ENCODE results near the gene SGMS1. TPM values are rescaled to one million over a fixed set of nuclear protein-coding genes. Genes with fewer than 3 reads are reported as not detected.
"Not testable (repeated sequence)": the region's sequence is repeated elsewhere in the genome, so short reads cannot be mapped to it uniquely, and the experiment has no call there.

Gene SGMS1
- total RNA-seq, 4 donors from 2014 or later: 139 to 198 (median 173) TPM

- H3K9me3 ChIP-seq: no peaks in the 10 kb centered on the region
- H3K27ac ChIP-seq: no peak overlapping the region
- no peaks in the 10 kb centered on the region for H3K27me3 ChIP-seq
- 91% methylated on average over 2 of the region's 2 CpGs for WGBS
- H3K4me1 ChIP-seq: peaks cover 30% of the 10 kb centered on the region
- no peak for DNase-seq (ENCODE audit: low spot score in 2 of 2)
- H3K4me3 ChIP-seq: no peak overlapping the region
- H3K36me3 ChIP-seq: peaks cover 4% of the 10 kb centered on the region
- TF ChIP-seq POLR2AphosphoS5 (IDR thresholded peaks at IDR 0.05) (no peak), POLR2A (IDR thresholded peaks at IDR 0.05) (no peak), EP300 (IDR thresholded peaks at IDR 0.05) (no peak)
- TF ChIP-seq, protein P1, sequence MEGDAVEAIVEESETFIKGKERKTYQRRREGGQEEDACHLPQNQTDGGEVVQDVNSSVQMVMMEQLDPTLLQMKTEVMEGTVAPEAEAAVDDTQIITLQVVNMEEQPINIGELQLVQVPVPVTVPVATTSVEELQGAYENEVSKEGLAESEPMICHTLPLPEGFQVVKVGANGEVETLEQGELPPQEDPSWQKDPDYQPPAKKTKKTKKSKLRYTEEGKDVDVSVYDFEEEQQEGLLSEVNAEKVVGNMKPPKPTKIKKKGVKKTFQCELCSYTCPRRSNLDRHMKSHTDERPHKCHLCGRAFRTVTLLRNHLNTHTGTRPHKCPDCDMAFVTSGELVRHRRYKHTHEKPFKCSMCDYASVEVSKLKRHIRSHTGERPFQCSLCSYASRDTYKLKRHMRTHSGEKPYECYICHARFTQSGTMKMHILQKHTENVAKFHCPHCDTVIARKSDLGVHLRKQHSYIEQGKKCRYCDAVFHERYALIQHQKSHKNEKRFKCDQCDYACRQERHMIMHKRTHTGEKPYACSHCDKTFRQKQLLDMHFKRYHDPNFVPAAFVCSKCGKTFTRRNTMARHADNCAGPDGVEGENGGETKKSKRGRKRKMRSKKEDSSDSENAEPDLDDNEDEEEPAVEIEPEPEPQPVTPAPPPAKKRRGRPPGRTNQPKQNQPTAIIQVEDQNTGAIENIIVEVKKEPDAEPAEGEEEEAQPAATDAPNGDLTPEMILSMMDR (IDR thresholded peaks at IDR 0.05): no peak
Observed at GRCh38 chr10:50362547-50363125, 261.1 kb downstream of the SGMS1 start.

DNA sequence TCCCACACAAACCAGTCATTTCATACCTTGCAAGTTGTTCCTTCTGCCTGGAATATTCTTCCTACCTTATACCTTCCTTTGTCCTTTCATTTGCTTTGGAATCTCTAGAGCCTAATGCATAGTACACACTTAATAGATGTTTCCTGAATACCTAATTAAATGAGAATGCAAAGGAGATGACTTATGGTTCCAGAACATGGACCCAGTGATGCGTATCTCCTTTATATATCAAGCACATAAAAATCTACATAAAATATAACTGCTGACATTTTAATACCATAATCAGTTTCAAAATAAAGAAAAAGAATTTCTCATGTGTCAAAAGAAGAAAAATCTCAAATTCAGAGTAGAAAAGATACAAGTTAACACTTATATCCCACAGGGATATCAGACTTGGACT lies 261.8 kb downstream of the SGMS1 start:
- Histone ChIP-seq H3K9me3 (no peaks in the 10 kb centered on the region), H3K27ac (no peak overlapping the region), H3K36me3 (peaks cover 4% of the 10 kb centered on the region), H3K4me1 (peaks cover 30% of the 10 kb centered on the region), H3K27me3 (no peaks in the 10 kb centered on the region), H3K4me3 (no peak overlapping the region)
- no peak for DNase-seq (ENCODE audit: low spot score in 2 of 2)
- 95% methylated on average over 1 of the region's 1 CpG for WGBS
- TF ChIP-seq POLR2A (IDR thresholded peaks at IDR 0.05): no peak
- TF ChIP-seq, protein P1 (IDR thresholded peaks at IDR 0.05): no peak
- TF ChIP-seq POLR2AphosphoS5 (IDR thresholded peaks at IDR 0.05): no peak
- no peak for TF ChIP-seq EP300 (IDR thresholded peaks at IDR 0.05)

GRCh38 chr10:50360077-50360850 lies 263.5 kb downstream of the SGMS1 start:
- H3K27ac ChIP-seq: peak overlapping the region; percentile 45
- DNase-seq (ENCODE audit: low spot score in 2 of 2): no peak
- H3K4me3 ChIP-seq: no peak overlapping the region

DNA sequence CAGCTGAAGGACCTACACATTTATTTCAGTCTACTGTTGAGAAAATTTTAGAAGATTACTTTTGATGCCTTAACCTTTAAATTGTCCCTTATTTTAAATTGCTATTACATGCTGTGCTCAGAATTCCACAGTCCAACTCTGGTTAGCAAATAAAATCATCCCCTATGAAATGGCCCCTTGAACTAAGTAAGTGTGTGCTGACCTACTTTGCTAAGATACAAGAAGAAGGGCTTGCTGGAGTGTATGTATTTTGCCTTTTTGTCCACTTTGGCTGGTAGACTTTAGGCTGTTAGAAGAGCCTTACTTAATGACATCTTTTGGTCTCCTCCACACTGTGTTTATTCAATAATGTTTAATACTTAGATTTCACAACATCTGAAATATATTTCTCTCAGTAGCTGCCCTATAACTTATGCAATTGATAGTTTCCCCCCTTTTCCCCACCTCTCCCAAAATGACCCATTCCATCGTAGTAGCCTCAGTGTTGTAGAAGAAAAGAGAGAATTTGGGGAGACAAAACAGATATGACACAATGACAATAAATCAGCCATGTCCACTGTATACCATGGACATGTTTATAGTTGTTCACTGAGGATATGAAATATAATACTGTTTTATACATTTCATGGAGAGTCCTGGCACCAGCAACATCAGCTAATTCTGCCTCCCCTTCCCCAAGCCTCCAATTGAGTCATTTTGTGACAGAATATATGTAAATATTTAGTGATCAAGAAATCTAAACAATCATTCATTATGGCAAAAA lies 264.6 kb downstream of the SGMS1 start:
- Histone ChIP-seq H3K27ac (no peak overlapping the region), H3K4me3 (no peak overlapping the region)

More at GRCh38 chr10:50360077-50360850, 263.5 kb downstream of the SGMS1 start:
- no peak for TF ChIP-seq EP300 (IDR thresholded peaks at IDR 0.05)
- TF ChIP-seq POLR2A (IDR thresholded peaks at IDR 0.05): no peak
- H3K36me3 ChIP-seq: peaks cover 3% of the 10 kb centered on the region
- 63% methylated on average over 5 of the region's 5 CpGs for WGBS
- H3K4me1 ChIP-seq: peaks cover 30% of the 10 kb centered on the region
- H3K27me3 ChIP-seq: no peaks in the 10 kb centered on the region
- no peaks in the 10 kb centered on the region for H3K9me3 ChIP-seq

DNA sequence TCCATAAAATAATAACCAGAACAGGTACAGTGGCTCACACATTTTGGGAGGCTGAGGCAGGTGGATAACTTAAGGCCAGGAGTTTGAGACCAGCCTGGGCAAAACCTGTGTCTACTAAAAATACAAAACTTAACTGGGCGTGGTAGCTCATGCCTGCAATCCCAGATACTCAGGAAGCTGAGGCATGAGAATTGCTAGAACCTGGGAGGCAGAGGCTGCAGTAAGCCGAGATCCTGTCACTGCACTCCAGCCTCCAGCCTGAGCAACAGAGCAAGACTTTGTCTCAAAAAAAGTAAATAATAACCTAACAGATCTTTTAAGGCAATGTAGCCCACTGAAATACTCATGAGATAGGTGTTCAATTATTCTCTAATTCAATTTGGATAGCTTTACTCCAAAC lies 265.3 kb downstream of the SGMS1 start:
- H3K36me3 ChIP-seq: peaks cover 3% of the 10 kb centered on the region
- H3K27ac ChIP-seq: no peak overlapping the region
- WGBS: 72% methylated on average over 2 of the region's 2 CpGs
- no peak overlapping the region for H3K4me3 ChIP-seq
- H3K4me1 ChIP-seq: peaks cover 30% of the 10 kb centered on the region
- TF ChIP-seq POLR2AphosphoS5 (IDR thresholded peaks at IDR 0.05): no peak
- TF ChIP-seq, protein P1 (IDR thresholded peaks at IDR 0.05): no peak
- no peak for TF ChIP-seq POLR2A (IDR thresholded peaks at IDR 0.05)
- no peak for TF ChIP-seq EP300 (IDR thresholded peaks at IDR 0.05)
- DNase-seq (ENCODE audit: low spot score in 2 of 2): no peak
- H3K9me3 ChIP-seq: no peaks in the 10 kb centered on the region
- no peaks in the 10 kb centered on the region for H3K27me3 ChIP-seq

More for the DNA sequence above, 264.6 kb downstream of the SGMS1 start:
- no peak for TF ChIP-seq EP300 (IDR thresholded peaks at IDR 0.05)
- TF ChIP-seq, protein P1 (IDR thresholded peaks at IDR 0.05): no peak
- TF ChIP-seq POLR2AphosphoS5 (IDR thresholded peaks at IDR 0.05): no peak
- TF ChIP-seq POLR2A (IDR thresholded peaks at IDR 0.05): no peak
- 76% methylated on average over 1 of the region's 1 CpG for WGBS
- H3K36me3 ChIP-seq: peaks cover 3% of the 10 kb centered on the region
- H3K27me3 ChIP-seq: no peaks in the 10 kb centered on the region
- no peaks in the 10 kb centered on the region for H3K9me3 ChIP-seq
- peaks cover 30% of the 10 kb centered on the region for H3K4me1 ChIP-seq
- DNase-seq (ENCODE audit: low spot score in 2 of 2): no peak

DNA sequence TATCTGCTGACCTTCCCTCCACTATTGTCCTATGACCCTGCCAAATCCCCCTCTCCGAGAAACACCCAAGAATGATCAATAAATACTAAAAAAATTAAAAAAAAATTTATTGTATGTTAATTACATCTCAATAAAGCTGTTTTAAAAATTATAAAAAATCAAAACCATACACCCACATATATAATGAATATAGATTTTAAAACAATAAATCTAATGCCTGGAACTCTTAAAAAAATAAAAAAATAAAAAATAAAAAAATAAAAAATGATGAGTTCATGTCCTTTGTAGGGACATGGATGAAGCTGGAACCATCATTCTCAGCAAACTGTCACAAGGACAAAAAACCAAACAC lies 267.3 kb downstream of the SGMS1 start:
- not testable (repeated sequence) for H3K4me3 ChIP-seq; H3K27ac ChIP-seq; H3K36me3 ChIP-seq; H3K27me3 ChIP-seq; H3K9me3 ChIP-seq; DNase-seq (ENCODE audit: low spot score in 2 of 2)
- H3K4me1 ChIP-seq: peaks cover 26% of the 10 kb centered on the region
- WGBS: 95% methylated on average over 1 of the region's 1 CpG

DNA sequence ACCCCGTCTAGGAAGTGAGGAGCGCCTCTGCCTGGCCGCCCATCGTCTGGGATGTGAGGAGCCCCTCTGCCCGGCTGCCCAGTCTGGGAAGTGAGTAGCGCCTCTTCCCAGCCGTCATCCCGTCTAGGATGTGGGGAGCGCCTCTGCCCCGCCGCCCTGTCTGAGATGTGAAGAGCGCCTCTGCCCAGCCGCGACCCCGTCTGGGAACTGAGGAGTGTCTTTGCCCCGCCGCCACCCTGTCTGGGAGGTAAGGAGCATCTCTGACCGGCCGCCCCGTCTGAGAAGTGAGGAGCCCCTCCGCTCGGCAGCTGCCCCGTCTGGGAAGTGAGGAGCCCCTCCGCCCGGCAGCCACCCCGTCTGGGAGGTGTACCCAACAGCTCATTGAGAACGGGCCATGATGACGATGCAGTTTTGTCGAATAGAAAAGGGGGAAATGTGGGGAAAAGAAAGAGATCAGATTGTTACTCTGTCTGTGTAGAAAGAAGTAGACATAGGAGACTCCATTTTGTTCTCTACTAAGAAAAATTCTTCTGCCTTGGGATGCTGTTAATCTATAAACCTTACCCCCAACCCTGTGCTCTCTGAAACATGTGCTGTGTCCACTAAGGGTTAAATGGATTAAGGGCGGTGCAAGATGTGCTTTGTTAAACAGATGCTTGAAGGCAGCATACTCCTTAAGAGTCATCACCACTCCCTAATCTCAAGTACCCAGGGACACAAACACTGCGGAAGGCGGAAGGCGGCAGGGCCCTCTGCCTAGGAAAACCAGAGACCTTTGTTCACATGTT lies 267.9 kb downstream of the SGMS1 start:
- not testable (repeated sequence) for H3K9me3 ChIP-seq; H3K27me3 ChIP-seq; DNase-seq (ENCODE audit: low spot score in 2 of 2); H3K36me3 ChIP-seq; H3K27ac ChIP-seq; H3K4me3 ChIP-seq
- 92% methylated on average over 18 of the region's 33 CpGs for WGBS
- H3K4me1 ChIP-seq: peaks cover 20% of the 10 kb centered on the region
